IMR-90 (cell line): Measurements from ENCODE around the gene FGB.

Experiments
- CTCF ChIP-seq: conservative IDR thresholded peaks from 2 replicates; pipeline ENCODE4 v1.5.1; 2012; ENCODE audit warnings: mild to moderate bottlenecking, low read depth, low read length, improper control_type of control experiment
- MXI1 ChIP-seq: IDR thresholded peaks from 2 replicates; pipeline ENCODE4 v1.6.1; 2012; ENCODE audit warnings: low read depth, mild to moderate bottlenecking, low read length, moderate library complexity, borderline replicate concordance
- POLR2A ChIP-seq: IDR thresholded peaks from 2 replicates; pipeline ENCODE4 v1.6.1; 2012; ENCODE audit warnings: mild to moderate bottlenecking, low read depth, low read length
- RAD21 ChIP-seq: IDR thresholded peaks from 2 replicates; pipeline ENCODE4 v1.6.1; 2012; ENCODE audit warnings: low read length, improper control_type of control experiment
- SMC3 ChIP-seq: fragments of 150-350 bp; IDR thresholded peaks from 2 replicates; pipeline ENCODE4 v1.6.1; 2016; ENCODE audit warnings: low read depth, mild to moderate bottlenecking, antibody characterized with exemption, low read length, moderate library complexity

GRCh38 chr4:154593868-154594267 lies 31.1 kb downstream of the FGB start:
- no peak for TF ChIP-seq SMC3
- TF ChIP-seq CTCF = no peak
- no peak for TF ChIP-seq MXI1
- TF ChIP-seq POLR2A = no peak
- TF ChIP-seq RAD21 = no peak
